ENCODE measurements around the gene PPP2R2C. TPM values are rescaled to one million over a fixed set of nuclear protein-coding genes. Genes with fewer than 3 reads are reported as not detected.

PPP2R2C gene
- total RNA-seq, 1 experiment from 2014 or later: not detected

GRCh38 chr4:6443035-6444023 lies 29.1 kb downstream of the PPP2R2C start:
- Histone ChIP-seq H3K36me3 (ENCODE audit: insufficient read depth, low read length, poor library complexity, severe bottlenecking) (no peaks in the 10 kb centered on the region), H3K27me3 (replicated peaks; ENCODE audit: insufficient read depth, low read depth, low read length, poor library complexity) (peaks cover 74% of the 10 kb centered on the region), H3K4me3 (ENCODE audit: low read depth, low read length, poor library complexity, severe bottlenecking) (no peak overlapping the region), H3K4me1 (ENCODE audit: insufficient read depth, low read length, poor library complexity, severe bottlenecking) (no peaks in the 10 kb centered on the region), H3K9me3 (ENCODE audit: low read depth, low read length, poor library complexity, severe bottlenecking) (no peaks in the 10 kb centered on the region), H3K27ac (ENCODE audit: low read depth, low read length, poor library complexity, severe bottlenecking) (no peak overlapping the region)
- ChIA-PET POLR2A (ENCODE audit: low non-redundant PET) (no interaction called here), CTCF (no interaction called here)
- intact Hi-C loops (cut with micrococcal nuclease; ENCODE audit: unreplicated experiment): no loop called here
- no TSS peak for BruUV-seq (replicated peaks)
- DNase-seq (ENCODE audit: low spot score): no peak
- TF ChIP-seq EZH2 (IDR thresholded peaks at IDR 0.05; ENCODE audit: borderline replicate concordance, low read depth, low read length, poor library complexity, severe bottlenecking): no peak
- TF ChIP-seq CTCF (conservative IDR thresholded peaks at IDR 0.05; ENCODE audit: low read depth, low read length): no peak

GRCh38 chr4:6442555-6442954 lies 29.9 kb downstream of the PPP2R2C start:
- H3K36me3 ChIP-seq (ENCODE audit: insufficient read depth, low read length, poor library complexity, severe bottlenecking): no peaks in the 10 kb centered on the region
- H3K9me3 ChIP-seq (ENCODE audit: low read depth, low read length, poor library complexity, severe bottlenecking): no peaks in the 10 kb centered on the region
- POLR2A ChIA-PET (ENCODE audit: low non-redundant PET): no interaction called here
- no peaks in the 10 kb centered on the region for H3K4me1 ChIP-seq (ENCODE audit: insufficient read depth, low read length, poor library complexity, severe bottlenecking)
- H3K27me3 ChIP-seq (replicated peaks; ENCODE audit: insufficient read depth, low read depth, low read length, poor library complexity): peaks cover 73% of the 10 kb centered on the region
- BruUV-seq (replicated peaks): no TSS peak
- no peak overlapping the region for H3K27ac ChIP-seq (ENCODE audit: low read depth, low read length, poor library complexity, severe bottlenecking)
- no peak for TF ChIP-seq CTCF (conservative IDR thresholded peaks at IDR 0.05; ENCODE audit: low read depth, low read length)
- TF ChIP-seq EZH2 (IDR thresholded peaks at IDR 0.05; ENCODE audit: borderline replicate concordance, low read depth, low read length, poor library complexity, severe bottlenecking): no peak
- intact Hi-C loops (cut with micrococcal nuclease; ENCODE audit: unreplicated experiment): no loop called here
- no peak for DNase-seq (ENCODE audit: low spot score)
- no peak overlapping the region for H3K4me3 ChIP-seq (ENCODE audit: low read depth, low read length, poor library complexity, severe bottlenecking)
- CTCF ChIA-PET: no interaction called here

GRCh38 chr4:6441758-6442157 lies 30.7 kb downstream of the PPP2R2C start:
- no TSS peak for BruUV-seq (replicated peaks)
- Histone ChIP-seq H3K27ac (ENCODE audit: low read depth, low read length, poor library complexity, severe bottlenecking) (no peak overlapping the region), H3K4me3 (ENCODE audit: low read depth, low read length, poor library complexity, severe bottlenecking) (no peak overlapping the region), H3K9me3 (ENCODE audit: low read depth, low read length, poor library complexity, severe bottlenecking) (no peaks in the 10 kb centered on the region), H3K36me3 (ENCODE audit: insufficient read depth, low read length, poor library complexity, severe bottlenecking) (no peaks in the 10 kb centered on the region), H3K4me1 (ENCODE audit: insufficient read depth, low read length, poor library complexity, severe bottlenecking) (no peaks in the 10 kb centered on the region), H3K27me3 (replicated peaks; ENCODE audit: insufficient read depth, low read depth, low read length, poor library complexity) (peaks cover 71% of the 10 kb centered on the region)
- ChIA-PET POLR2A (ENCODE audit: low non-redundant PET) (no interaction called here), CTCF (no interaction called here)
- TF ChIP-seq EZH2 (IDR thresholded peaks at IDR 0.05; ENCODE audit: borderline replicate concordance, low read depth, low read length, poor library complexity, severe bottlenecking): no peak
- TF ChIP-seq CTCF (conservative IDR thresholded peaks at IDR 0.05; ENCODE audit: low read depth, low read length): no peak
- intact Hi-C loops (cut with micrococcal nuclease; ENCODE audit: unreplicated experiment): no loop called here
- no peak for DNase-seq (ENCODE audit: low spot score)
